ENCODE measurements around the gene PRKAR1B.
"Not testable (repeated sequence)": the region's sequence is repeated elsewhere in the genome, so short reads cannot be mapped to it uniquely, and the experiment has no call there.

Gene PRKAR1B

DNA sequence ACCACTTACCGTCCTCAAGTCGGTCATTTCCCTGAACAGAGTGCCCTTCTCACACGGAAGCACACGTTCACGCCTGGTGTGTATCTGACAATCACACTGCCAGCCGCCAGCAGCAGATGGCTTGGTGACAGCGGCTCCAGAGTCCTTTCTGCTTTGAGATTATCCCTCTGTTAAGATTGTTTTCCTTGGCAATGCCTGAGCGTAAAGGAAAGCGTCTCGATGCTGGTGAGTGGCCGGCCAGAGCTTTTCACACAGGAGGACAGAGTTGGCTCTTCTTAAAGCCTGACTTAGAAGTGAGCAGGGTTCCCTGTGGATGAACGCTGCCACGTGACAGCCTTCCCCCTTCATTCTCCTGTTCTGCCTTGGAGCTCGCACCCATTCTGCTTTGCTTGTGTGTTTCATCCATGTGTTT is 22.1 kb upstream of the PRKAR1B start:
- ChIA-PET POLR2A (ENCODE audit: low non-redundant PET) (no interaction called here), CTCF (no interaction called here)
- peak overlapping the region; percentile 0; the same call in 1 of the 2 replicates for H3K27ac ChIP-seq
- TF ChIP-seq, protein P1, sequence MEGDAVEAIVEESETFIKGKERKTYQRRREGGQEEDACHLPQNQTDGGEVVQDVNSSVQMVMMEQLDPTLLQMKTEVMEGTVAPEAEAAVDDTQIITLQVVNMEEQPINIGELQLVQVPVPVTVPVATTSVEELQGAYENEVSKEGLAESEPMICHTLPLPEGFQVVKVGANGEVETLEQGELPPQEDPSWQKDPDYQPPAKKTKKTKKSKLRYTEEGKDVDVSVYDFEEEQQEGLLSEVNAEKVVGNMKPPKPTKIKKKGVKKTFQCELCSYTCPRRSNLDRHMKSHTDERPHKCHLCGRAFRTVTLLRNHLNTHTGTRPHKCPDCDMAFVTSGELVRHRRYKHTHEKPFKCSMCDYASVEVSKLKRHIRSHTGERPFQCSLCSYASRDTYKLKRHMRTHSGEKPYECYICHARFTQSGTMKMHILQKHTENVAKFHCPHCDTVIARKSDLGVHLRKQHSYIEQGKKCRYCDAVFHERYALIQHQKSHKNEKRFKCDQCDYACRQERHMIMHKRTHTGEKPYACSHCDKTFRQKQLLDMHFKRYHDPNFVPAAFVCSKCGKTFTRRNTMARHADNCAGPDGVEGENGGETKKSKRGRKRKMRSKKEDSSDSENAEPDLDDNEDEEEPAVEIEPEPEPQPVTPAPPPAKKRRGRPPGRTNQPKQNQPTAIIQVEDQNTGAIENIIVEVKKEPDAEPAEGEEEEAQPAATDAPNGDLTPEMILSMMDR (conservative IDR thresholded peaks at IDR 0.05; ENCODE audit: low read depth) = no peak
- no peak for DNase-seq (ENCODE audit: low spot score)

DNA sequence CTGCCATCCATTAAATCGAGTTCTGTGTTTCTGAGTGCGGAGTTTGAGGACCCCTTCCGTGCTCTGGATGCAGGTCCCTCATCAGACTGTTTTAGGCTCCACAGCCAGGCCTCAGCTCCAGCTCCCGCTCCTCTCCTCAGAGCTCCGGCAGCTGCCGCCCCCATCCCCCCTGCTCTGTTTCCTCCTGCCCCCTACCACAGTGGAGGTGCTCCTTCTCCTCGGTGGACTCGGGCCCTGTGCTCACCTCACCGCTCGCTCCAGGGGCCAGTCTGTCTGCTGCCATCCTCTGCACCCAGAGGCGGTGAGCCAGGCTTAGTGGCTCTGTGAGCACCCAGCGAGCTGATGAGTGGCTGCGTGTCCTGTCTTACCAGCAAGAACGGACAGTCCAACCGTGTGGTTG is 21.4 kb upstream of the PRKAR1B start:
- CTCF ChIA-PET = no interaction called here
- TF ChIP-seq, protein P1 (conservative IDR thresholded peaks at IDR 0.05; ENCODE audit: low read depth) = no peak
- POLR2A ChIA-PET (ENCODE audit: low non-redundant PET) = no interaction called here
- H3K27ac ChIP-seq = no peak overlapping the region
- no peak for DNase-seq (ENCODE audit: low spot score)

DNA sequence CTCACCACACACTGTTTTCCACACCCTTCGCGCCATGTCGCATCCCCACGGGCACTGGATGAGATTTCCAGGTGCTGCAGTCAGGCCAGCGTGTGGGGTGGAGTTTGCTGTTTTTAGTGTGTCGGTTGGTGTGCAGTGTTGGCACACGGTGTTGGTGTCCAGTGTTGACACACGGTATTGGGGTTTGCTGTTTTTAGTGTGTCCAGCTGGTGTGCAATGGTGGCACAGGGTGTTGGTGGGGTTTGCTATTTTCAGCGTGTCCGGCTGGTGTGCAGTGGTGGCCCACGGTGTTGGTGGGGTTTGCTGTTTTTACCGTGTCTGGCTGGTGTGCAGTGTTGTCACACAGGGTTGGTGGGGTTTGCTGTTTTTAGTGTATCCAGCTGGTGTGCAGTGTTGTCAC is 20.1 kb upstream of the PRKAR1B start:
- H3K27ac ChIP-seq = no peak overlapping the region
- TF ChIP-seq, protein P1 (conservative IDR thresholded peaks at IDR 0.05; ENCODE audit: low read depth) = no peak
- no peak for DNase-seq (ENCODE audit: low spot score)
- POLR2A ChIA-PET (ENCODE audit: low non-redundant PET) = no interaction called here
- CTCF ChIA-PET = no interaction called here

DNA sequence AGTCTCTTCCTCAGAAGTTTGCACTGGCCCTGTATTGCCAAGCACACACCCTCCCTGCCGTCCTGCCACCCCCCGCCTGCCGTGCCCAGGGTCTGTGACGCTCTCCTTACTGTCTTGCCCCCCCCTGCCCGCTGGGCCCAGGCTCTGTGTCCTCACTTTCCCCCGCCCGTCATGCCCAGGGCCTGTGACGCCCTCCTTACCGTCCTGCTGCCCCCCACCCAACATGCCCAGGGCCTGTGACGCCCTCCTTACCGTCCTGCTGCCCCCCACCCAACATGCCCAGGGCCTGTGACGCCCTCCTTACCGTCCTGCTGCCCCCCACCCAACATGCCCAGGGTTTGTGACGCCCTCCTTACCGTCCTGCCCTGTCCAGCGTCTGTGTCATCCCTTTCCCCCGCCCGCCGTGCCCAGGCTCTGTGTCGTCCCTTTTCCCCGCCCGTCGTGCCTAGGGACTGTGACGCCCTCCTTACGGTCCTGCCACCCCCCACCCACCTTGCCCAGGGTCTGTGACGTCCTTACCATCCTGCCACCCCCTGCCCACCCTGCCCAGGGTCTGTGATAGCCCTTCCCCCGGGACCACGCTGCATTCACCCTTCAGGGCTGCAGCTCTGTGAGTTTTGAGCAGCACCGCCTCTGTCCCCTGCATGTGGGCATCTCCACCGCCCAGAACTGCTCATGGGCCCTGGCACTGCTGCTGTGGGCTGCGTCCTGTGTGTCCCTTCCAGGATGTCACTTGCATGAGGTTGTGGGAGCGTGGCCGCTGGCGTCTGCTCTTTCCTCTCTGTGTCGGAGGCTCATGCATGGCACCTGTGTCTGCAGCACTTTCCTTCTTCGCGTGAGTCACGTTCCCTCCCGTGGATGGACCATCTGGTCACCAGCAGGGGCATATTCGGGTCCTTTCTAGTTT is 19.3 kb upstream of the PRKAR1B start:
- TF ChIP-seq, protein P1 (conservative IDR thresholded peaks at IDR 0.05; ENCODE audit: low read depth) = no peak
- ChIA-PET CTCF (no interaction called here), POLR2A (ENCODE audit: low non-redundant PET) (no interaction called here)
- no peak overlapping the region for H3K27ac ChIP-seq
- no peak for DNase-seq (ENCODE audit: low spot score)

DNA sequence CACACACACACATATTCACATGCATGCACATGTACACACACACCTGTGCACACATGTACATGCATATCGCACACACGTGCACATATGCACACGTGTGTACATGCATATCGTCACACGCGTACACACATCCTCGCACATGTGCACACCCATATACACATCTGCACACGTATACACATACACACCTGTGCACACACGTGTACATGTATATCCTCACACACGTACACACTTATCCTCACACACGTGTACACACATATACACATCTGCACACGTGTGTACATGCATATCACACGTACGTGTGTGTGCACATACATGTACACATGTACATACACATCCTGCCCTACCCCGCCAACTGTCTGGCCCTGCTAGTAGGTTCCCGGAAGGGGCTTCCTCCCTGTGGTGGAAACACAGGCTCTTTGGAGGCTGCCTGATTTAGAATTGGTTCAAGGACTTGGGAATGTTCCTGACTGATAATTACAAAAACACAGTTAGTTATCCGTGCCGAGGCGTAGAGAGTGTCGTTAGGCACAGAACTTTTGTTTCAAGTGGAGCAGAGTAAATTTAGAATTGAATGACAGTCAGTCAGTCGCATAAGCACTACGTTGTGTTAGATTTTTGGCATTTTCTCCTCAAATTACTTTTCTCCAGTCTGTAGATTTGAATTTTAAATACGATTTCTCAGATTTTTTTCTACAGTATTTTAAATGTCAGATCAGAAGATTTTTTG is 18.5 kb upstream of the PRKAR1B start:
- TF ChIP-seq, protein P1 (conservative IDR thresholded peaks at IDR 0.05; ENCODE audit: low read depth) = no peak
- H3K27ac ChIP-seq = no peak overlapping the region
- no peak for DNase-seq (ENCODE audit: low spot score)
- ChIA-PET POLR2A (ENCODE audit: low non-redundant PET) (no interaction called here), CTCF (no interaction called here)

DNA sequence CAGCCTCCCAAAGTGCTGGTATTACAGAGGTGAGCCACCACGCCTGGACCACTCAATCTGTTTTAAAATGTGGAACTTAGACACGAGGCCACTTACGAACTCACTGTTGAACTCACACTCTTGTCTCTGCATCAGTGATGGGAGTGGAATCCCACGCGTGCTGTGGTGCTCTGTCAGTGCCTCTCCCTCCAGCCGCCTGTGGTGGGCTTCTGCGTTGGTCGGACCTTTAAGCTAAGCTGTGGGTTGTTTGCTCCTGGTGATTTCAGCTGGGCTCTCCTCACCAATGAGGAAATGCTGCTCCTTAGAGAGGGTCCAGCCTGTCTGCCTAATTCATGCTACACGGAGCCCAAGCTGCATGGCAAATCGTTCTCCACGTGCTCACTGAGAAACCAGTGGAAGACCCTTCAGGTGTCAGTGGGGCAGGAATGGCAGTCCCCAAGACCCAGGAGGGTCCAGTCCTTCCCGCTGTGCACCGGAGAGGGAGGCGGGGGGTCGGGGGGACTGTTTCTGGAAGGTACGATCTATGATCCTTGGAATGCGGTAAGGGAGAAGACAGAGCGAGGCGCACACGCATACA is 17.9 kb upstream of the PRKAR1B start:
- ChIA-PET POLR2A (ENCODE audit: low non-redundant PET) (no interaction called here), CTCF (no interaction called here)
- TF ChIP-seq, protein P1 (conservative IDR thresholded peaks at IDR 0.05; ENCODE audit: low read depth) = no peak
- no peak for DNase-seq (ENCODE audit: low spot score)
- no peak overlapping the region for H3K27ac ChIP-seq

DNA sequence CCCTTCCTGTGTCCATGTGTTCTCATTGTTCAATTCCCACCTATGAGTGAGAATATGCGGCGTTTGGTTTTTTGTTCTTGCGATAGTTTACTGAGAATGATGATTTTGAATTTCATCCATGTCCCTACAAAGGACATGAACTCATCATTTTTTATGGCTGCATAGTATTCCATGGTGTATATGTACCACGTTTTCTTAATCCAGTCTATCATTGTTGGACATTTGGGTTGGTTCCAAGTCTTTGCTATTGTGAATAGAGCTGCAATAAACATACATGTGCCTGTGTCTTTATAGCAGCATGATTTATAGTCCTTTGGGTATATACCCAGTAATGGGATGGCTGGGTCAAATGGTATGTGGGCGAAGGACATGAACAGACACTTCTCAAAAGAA is 17.0 kb upstream of the PRKAR1B start:
- DNase-seq (ENCODE audit: low spot score); POLR2A ChIA-PET (ENCODE audit: low non-redundant PET); H3K27ac ChIP-seq; CTCF ChIA-PET: not testable (repeated sequence)

DNA sequence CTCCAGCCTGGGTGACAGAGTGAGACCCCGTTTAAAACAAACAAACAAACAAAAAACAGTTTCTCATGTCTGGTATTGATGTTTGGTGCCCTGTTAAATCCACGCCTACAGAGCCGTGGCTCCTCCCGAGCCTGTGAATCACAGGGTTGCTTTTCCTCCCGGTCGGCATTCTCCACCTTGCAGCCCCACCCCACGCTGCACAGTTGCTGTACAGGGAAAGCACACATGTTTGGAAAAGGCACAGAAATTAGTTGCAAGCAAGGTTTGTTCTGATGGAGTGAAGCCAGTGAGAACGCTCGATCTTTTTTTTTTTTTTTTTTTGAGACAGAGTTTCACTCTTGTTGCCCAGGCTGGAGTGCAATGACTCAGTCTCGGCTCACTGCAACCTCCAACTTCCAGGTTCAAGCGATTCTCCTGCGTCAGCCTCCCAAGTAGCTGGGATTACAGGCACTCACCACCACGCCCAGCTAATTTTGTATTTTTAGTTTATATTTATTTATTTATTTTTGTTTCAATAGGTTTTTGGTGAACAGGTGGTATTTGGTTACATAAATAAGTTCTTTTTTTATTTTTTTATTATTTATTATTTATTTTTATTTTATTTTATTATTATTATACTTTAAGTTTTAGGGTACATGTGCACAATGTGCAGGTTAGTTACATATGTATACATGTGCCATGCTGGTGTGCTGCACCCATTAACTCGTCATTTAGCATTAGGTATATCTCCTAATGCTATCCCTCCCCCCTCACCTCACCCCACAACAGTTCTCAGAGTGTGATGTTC is 16.5 kb upstream of the PRKAR1B start:
- POLR2A ChIA-PET (ENCODE audit: low non-redundant PET) = interaction anchor here (0.6 kb wide), 1 partner anchor 19 kb away, joined by 3 read pairs; no protein-coding TSS in a partner anchor

More for the DNA sequence above, 16.5 kb upstream of the PRKAR1B start:
- CTCF ChIA-PET = interaction anchor here (0.9 kb wide), 1 partner anchor 11 kb away, joined by 5 read pairs; no protein-coding TSS in a partner anchor
- DNase-seq (ENCODE audit: low spot score) = peak; percentile 90
- H3K27ac ChIP-seq = peak overlapping the region; percentile 63

Data from RWPE1 (cell line).